22Rv1 (cell line): ENCODE results near the gene TMEM30A.

Experiments used
- H3K27ac ChIP-seq: fragments of 450-650 bp; 2 replicates; pipeline ENCODE4 v1.5.1; 2017
- ZFX ChIP-seq: fragments of 450-650 bp; IDR thresholded peaks from 2 replicates; pipeline ENCODE4 v1.6.1; 2017; ENCODE audit warnings: antibody characterized with exemption, borderline replicate concordance
- TF ChIP-seq, protein P1 (sequence below): fragments of 450-650 bp; IDR thresholded peaks from 2 replicates; pipeline ENCODE4 v1.5.1; 2017; ENCODE audit warnings: mild to moderate bottlenecking

The TMEM30A gene

DNA sequence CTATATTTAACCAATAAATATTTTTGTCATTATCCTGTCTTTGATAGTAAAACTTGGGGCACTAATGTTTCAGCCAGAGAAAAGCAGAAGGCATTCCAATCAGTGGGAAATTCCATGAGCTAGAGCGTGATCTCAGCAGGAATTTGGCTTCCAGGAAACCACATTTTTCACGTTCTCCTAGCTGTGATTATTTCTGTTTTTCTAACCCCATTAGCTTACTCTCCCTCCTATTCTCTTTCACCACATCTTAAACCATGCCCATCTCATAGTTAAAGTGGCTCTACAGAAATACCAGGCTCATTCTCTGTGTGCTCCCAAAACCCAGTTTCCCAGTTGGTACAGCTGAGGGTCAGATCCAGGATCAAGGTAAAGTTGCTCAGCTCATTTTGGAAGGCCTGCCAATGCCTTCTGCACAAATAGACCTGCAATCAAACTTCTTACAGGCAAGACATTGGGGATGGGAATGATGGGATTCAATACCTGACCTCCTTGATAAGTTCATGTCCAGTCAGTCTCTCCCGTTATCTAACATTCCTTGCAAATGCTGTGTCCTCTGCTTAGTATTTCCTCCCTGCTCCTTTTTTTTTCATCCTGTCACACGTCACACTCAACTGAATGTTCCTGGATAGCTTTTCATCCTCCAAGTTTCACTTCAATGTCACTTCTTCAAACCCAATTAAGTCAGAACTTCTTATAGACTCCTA lies 33.1 kb upstream of the TMEM30A start:
- no peak for TF ChIP-seq ZFX
- TF ChIP-seq, protein P1, sequence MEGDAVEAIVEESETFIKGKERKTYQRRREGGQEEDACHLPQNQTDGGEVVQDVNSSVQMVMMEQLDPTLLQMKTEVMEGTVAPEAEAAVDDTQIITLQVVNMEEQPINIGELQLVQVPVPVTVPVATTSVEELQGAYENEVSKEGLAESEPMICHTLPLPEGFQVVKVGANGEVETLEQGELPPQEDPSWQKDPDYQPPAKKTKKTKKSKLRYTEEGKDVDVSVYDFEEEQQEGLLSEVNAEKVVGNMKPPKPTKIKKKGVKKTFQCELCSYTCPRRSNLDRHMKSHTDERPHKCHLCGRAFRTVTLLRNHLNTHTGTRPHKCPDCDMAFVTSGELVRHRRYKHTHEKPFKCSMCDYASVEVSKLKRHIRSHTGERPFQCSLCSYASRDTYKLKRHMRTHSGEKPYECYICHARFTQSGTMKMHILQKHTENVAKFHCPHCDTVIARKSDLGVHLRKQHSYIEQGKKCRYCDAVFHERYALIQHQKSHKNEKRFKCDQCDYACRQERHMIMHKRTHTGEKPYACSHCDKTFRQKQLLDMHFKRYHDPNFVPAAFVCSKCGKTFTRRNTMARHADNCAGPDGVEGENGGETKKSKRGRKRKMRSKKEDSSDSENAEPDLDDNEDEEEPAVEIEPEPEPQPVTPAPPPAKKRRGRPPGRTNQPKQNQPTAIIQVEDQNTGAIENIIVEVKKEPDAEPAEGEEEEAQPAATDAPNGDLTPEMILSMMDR: no peak
- H3K27ac ChIP-seq: no peak overlapping the region

DNA sequence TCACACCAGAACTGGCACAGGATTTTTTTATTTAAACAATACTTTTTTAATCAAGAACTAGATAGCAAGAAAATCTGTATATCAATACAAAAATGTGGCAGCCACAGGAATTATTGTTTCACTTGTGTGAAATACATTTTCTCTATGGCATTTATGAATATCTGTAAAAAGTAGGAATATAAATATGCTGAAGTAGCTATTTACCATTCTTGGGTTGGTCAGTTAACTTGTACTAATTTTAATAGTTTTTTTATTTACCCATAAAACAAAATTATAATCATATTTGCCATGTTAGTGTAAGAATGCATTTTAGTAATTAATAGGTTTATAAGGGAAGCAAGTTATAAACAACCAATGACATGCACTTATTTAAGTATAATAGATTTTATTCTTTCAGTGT lies 31.4 kb upstream of the TMEM30A start:
- H3K27ac ChIP-seq: no peak overlapping the region
- TF ChIP-seq, protein P1: no peak
- TF ChIP-seq ZFX: no peak

DNA sequence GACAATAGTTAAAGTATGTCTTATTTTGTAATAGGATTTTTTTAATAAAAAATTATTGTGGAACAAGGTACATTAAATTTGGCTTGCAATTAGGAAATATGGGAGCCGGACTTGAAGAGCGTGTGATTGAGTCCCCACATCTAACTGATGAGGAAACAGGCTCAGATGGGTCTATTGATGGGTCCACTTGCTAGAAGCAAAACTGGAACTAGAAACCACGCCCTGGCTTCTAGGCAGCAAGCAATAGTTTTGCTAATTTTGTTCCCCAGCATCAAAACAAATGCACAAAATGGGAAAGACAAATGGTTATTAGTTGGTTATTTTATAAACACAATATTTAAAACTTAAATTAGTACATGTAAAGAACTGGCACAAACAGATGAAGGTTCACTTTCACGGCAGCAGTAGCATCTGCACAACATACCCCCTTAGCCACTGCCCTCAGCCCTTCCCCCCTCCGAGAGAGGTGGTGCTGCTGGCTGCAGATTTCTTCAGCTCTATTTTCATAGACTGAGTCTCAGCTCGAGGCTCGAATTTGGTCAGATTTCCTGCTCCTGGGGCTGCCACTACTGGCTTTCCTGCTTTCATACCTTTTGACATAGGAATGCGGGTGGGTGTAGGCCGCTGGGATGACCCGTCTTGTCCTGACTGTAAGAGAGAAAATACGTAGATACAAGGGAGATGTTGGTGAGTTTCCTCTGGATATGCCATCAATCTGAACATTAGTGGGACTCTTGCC lies 23.8 kb upstream of the TMEM30A start:
- TF ChIP-seq, protein P1: no peak
- no peak for TF ChIP-seq ZFX
- no peak overlapping the region for H3K27ac ChIP-seq

DNA sequence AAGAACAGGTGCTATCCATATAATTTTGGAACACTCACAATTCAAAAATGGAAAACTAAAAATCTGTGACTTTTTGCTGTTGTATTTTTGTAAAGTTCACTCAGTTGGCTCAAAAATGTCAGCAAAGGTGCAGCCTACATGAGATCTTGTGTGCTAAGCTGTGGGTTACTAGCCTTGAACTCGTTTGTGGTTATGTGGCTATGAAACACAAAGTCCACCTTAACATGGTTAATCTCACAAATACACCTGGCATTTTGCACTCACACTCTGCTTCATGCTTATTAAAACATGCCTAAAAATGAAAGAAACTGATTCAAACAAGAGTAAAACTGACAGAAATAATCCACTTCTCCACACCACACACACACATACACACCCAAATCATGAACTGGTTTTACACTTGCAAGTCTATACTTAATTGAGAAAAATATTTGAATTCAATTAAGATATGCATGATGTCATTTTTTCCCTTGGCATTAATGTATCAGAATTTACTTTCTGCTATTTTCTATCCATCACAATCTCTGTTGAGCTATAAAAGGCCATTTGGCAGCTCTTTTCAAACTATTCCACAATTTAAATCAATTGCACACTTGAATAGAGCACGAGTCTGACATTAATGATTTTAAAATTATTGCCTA lies 22.9 kb upstream of the TMEM30A start:
- no peak overlapping the region for H3K27ac ChIP-seq
- TF ChIP-seq ZFX: no peak
- TF ChIP-seq, protein P1: no peak

DNA sequence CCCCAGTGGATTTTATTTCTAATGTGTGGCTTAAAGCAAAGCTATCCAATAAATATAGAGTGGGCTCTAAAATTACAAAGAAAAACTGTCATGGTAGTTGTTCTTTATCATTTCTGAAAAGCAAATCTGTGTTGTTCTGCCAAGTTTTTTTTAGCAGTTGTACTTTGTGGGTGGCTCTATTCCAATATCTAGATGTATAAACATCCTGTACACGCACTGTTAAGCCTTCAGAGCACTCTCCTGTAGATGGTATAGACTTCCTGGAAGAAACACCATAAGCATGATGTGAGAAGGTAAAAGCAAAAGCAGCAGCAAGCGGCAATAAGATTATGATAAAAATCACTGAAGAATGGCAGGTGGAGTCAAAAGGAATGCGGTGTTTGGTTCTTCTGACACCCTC lies 21.5 kb upstream of the TMEM30A start:
- H3K27ac ChIP-seq: no peak overlapping the region
- TF ChIP-seq, protein P1: no peak
- no peak for TF ChIP-seq ZFX

DNA sequence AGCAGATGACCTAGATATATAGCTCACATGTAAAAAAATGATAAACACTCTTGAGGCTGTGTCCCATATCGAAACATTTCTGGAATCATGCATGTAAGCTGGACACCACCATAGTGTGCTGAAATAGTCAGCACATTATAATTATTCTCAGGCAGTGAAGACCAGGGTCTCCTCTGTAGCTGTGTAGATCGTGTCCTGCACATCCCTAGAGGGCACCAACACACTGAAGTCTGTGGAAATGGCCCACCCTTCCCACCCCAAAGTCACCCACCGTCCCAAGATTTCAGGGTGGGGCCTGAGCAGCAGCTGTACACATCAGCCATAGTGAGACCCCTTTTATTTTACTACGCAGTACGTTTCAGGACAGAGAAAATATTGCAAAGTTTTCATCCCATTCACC lies 21.0 kb upstream of the TMEM30A start:
- no peak overlapping the region for H3K27ac ChIP-seq
- TF ChIP-seq, protein P1: no peak
- TF ChIP-seq ZFX: no peak

DNA sequence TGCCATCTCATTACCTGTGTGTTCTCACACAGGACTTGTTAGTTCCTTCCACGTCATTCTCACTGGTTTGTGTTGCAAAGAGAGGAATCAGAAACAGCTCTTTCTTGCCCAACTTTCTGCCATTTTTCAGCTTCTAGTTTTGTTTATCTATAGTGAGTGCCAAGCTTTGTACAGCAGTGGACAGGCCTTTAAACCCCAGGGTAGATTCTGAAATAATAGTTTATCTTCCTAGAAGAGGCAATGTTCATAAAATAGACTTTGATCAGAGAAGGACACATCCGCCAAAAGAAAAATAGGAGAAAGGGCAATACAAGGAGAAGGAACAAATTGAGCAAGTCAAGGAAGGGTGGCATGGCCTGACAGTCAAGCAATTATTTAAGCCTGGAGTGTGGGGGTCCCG lies 17.7 kb upstream of the TMEM30A start:
- TF ChIP-seq ZFX: no peak
- TF ChIP-seq, protein P1: no peak
- H3K27ac ChIP-seq: no peak overlapping the region
